Loucy (cell line): ENCODE results near the gene PCID2.

ENCODE experiments used
- H2AFZ ChIP-seq: fragments of 200-600 bp; sonication (generic); 2 replicates; pipeline ENCODE4 v1.6.0; 2016; ENCODE audit warnings: antibody characterized with exemption, mild to moderate bottlenecking, low read length, moderate library complexity
- H3F3A ChIP-seq: fragments of 200-600 bp; 2 replicates; pipeline ENCODE4 v1.6.0; 2016; ENCODE audit warnings: antibody characterized with exemption, low read depth, mild to moderate bottlenecking
- H3K27me3 ChIP-seq: fragments of 200-600 bp; sonication (generic); 2 replicates; pipeline ENCODE4 v1.6.1; 2014; ENCODE audit warnings: low read length, mild to moderate bottlenecking; ENCODE audit not compliant: insufficient read depth, poor library complexity, severe bottlenecking
- H3K36me3 ChIP-seq: fragments of 200-600 bp; sonication (generic); 2 replicates; pipeline ENCODE4 v1.6.1; 2016; ENCODE audit warnings: low read length; ENCODE audit not compliant: insufficient read depth
- H3K4me1 ChIP-seq: fragments of 200-600 bp; sonication (generic); 2 replicates; pipeline ENCODE4 v1.5.1; 2014; ENCODE audit warnings: low read length, mild to moderate bottlenecking; ENCODE audit not compliant: insufficient read depth, poor library complexity, severe bottlenecking
- H3K4me2 ChIP-seq: fragments of 200-600 bp; sonication (generic); 2 replicates; pipeline ENCODE4 v1.6.0; 2014; ENCODE audit warnings: antibody characterized with exemption, low read length, low read depth, mild to moderate bottlenecking; ENCODE audit not compliant: poor library complexity, severe bottlenecking
- H3K4me3 ChIP-seq: fragments of 200-600 bp; sonication (generic); 2 replicates; pipeline ENCODE4 v1.5.1; 2014; ENCODE audit warnings: low read length, mild to moderate bottlenecking, mixed read lengths; ENCODE audit not compliant: poor library complexity, severe bottlenecking
- H3K79me2 ChIP-seq: fragments of 200-600 bp; sonication (generic); 2 replicates; pipeline ENCODE4 v1.6.1; 2014; ENCODE audit warnings: low read length; ENCODE audit not compliant: insufficient read depth
- H3K9ac ChIP-seq: fragments of 200-600 bp; sonication (generic); 2 replicates; pipeline ENCODE4 v1.6.0; 2014; ENCODE audit warnings: mild to moderate bottlenecking, low read depth, low read length, moderate library complexity; ENCODE audit not compliant: poor library complexity, severe bottlenecking
- H3K9me2 ChIP-seq: fragments of 200-600 bp; sonication (generic); replicated peaks from 2 replicates; pipeline ENCODE4 v1.6.1; 2016; ENCODE audit warnings: low read depth, low read length, mixed read lengths
- H3K9me3 ChIP-seq: fragments of 200-600 bp; sonication (generic); 2 replicates; pipeline ENCODE4 v1.6.1; 2014; ENCODE audit warnings: mild to moderate bottlenecking, antibody characterized with exemption, low read length, low read depth; ENCODE audit not compliant: insufficient read depth
- H4K20me1 ChIP-seq: fragments of 200-600 bp; sonication (generic); 2 replicates; pipeline ENCODE4 v1.6.0; 2014; ENCODE audit warnings: antibody characterized with exemption, low read length, mild to moderate bottlenecking; ENCODE audit not compliant: insufficient read depth, poor library complexity, severe bottlenecking
- CTCF ChIP-seq: fragments of 200-600 bp; sonication (generic); conservative IDR thresholded peaks from 2 replicates; pipeline ENCODE4 v1.5.1; 2014; ENCODE audit warnings: mild to moderate bottlenecking, antibody characterized with exemption, low read length
- EZH2phosphoT487 ChIP-seq: fragments of 200-600 bp; IDR thresholded peaks from 2 replicates; pipeline ENCODE4 v1.6.1; 2018; ENCODE audit warnings: antibody characterized with exemption, mild to moderate bottlenecking, moderate library complexity, borderline replicate concordance

PCID2 gene

GRCh38 chr13:113150550-113151365 is 57.7 kb downstream of the PCID2 start:
- no peaks in the 10 kb centered on the region for H3F3A ChIP-seq
- TF ChIP-seq CTCF = no peak
- TF ChIP-seq EZH2phosphoT487 = no peak
- H3K4me1 ChIP-seq = peaks cover 17% of the 10 kb centered on the region
- no peaks in the 10 kb centered on the region for H3K79me2 ChIP-seq
- H3K9me3 ChIP-seq = no peaks in the 10 kb centered on the region
- no peak overlapping the region for H2AFZ ChIP-seq
- H3K36me3 ChIP-seq = no peaks in the 10 kb centered on the region
- no peak overlapping the region for H3K9ac ChIP-seq
- H3K4me3 ChIP-seq = no peak overlapping the region
- H3K27me3 ChIP-seq = no peaks in the 10 kb centered on the region
- no peaks in the 10 kb centered on the region for H4K20me1 ChIP-seq
- no peaks in the 10 kb centered on the region for H3K9me2 ChIP-seq
- H3K4me2 ChIP-seq = no peak overlapping the region

- Histone ChIP-seq H3K4me1 (peaks cover 15% of the 10 kb centered on the region), H3K4me2 (no peak overlapping the region), H3K27me3 (no peaks in the 10 kb centered on the region), H2AFZ (no peak overlapping the region), H3K4me3 (no peak overlapping the region), H3F3A (no peaks in the 10 kb centered on the region), H3K9me2 (no peaks in the 10 kb centered on the region), H3K36me3 (no peaks in the 10 kb centered on the region), H3K9ac (no peak overlapping the region), H3K9me3 (no peaks in the 10 kb centered on the region), H4K20me1 (no peaks in the 10 kb centered on the region), H3K79me2 (no peaks in the 10 kb centered on the region)
- TF ChIP-seq CTCF (no peak), EZH2phosphoT487 (no peak)
These were observed 58.5 kb downstream of the PCID2 start for GRCh38 chr13:113149711-113150549.

- TF ChIP-seq CTCF = no peak
- TF ChIP-seq EZH2phosphoT487 = no peak
- no peak overlapping the region for H2AFZ ChIP-seq
- no peaks in the 10 kb centered on the region for H3K9me3 ChIP-seq
- no peaks in the 10 kb centered on the region for H3K27me3 ChIP-seq
- no peaks in the 10 kb centered on the region for H4K20me1 ChIP-seq
- H3K9me2 ChIP-seq = no peaks in the 10 kb centered on the region
- no peak overlapping the region for H3K9ac ChIP-seq
- H3K79me2 ChIP-seq = no peaks in the 10 kb centered on the region
- no peak overlapping the region for H3K4me3 ChIP-seq
- H3K4me1 ChIP-seq = peaks cover 9% of the 10 kb centered on the region
- no peaks in the 10 kb centered on the region for H3F3A ChIP-seq
- H3K4me2 ChIP-seq = no peak overlapping the region
- no peaks in the 10 kb centered on the region for H3K36me3 ChIP-seq
These were observed 59.4 kb downstream of the PCID2 start for GRCh38 chr13:113148940-113149503.
